Measurements from ENCODE around the gene TLK2.
"Not testable (repeated sequence)": the region's sequence is repeated elsewhere in the genome, so short reads cannot be mapped to it uniquely, and the experiment has no call there.

DNA sequence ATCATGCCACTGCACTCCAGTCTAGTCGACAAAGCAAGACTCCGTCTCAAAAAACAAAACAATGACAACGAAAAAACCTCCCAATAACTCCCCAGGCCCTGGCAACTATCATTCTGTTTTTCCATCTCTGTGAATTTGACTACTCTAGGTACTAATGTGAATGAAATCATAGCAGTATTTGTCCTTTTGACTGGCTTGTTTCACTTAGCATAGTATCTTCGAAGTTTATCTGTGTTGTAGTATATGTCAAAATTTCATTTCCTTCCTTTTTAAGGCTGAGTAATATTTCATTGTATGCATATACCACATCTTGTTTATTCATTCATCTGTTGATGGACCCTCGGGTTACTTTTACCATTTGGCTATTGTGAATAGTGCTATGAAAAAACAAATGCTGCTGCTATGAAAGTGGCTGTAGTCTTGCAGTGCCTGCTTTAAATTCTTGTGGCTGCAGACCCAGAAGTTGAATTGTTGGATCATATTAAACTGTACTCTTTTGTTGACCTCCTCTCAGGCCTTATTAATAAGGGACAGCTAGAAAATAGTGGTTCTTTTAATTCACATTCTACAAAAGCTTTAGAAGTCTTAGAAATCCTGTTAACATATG, 14.5 kb downstream of the TLK2 start:
- TF ChIP-seq, protein P1, sequence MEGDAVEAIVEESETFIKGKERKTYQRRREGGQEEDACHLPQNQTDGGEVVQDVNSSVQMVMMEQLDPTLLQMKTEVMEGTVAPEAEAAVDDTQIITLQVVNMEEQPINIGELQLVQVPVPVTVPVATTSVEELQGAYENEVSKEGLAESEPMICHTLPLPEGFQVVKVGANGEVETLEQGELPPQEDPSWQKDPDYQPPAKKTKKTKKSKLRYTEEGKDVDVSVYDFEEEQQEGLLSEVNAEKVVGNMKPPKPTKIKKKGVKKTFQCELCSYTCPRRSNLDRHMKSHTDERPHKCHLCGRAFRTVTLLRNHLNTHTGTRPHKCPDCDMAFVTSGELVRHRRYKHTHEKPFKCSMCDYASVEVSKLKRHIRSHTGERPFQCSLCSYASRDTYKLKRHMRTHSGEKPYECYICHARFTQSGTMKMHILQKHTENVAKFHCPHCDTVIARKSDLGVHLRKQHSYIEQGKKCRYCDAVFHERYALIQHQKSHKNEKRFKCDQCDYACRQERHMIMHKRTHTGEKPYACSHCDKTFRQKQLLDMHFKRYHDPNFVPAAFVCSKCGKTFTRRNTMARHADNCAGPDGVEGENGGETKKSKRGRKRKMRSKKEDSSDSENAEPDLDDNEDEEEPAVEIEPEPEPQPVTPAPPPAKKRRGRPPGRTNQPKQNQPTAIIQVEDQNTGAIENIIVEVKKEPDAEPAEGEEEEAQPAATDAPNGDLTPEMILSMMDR (IDR thresholded peaks at IDR 0.05): not testable (repeated sequence)
- TF ChIP-seq EP300 (IDR thresholded peaks at IDR 0.05): not testable (repeated sequence)

All from suprapubic skin (tissue), 3 donors.